ENCODE results near the gene DLK2.
"Not testable (repeated sequence)": the region's sequence is repeated elsewhere in the genome, so short reads cannot be mapped to it uniquely, and the experiment has no call there.

Gene DLK2

DNA sequence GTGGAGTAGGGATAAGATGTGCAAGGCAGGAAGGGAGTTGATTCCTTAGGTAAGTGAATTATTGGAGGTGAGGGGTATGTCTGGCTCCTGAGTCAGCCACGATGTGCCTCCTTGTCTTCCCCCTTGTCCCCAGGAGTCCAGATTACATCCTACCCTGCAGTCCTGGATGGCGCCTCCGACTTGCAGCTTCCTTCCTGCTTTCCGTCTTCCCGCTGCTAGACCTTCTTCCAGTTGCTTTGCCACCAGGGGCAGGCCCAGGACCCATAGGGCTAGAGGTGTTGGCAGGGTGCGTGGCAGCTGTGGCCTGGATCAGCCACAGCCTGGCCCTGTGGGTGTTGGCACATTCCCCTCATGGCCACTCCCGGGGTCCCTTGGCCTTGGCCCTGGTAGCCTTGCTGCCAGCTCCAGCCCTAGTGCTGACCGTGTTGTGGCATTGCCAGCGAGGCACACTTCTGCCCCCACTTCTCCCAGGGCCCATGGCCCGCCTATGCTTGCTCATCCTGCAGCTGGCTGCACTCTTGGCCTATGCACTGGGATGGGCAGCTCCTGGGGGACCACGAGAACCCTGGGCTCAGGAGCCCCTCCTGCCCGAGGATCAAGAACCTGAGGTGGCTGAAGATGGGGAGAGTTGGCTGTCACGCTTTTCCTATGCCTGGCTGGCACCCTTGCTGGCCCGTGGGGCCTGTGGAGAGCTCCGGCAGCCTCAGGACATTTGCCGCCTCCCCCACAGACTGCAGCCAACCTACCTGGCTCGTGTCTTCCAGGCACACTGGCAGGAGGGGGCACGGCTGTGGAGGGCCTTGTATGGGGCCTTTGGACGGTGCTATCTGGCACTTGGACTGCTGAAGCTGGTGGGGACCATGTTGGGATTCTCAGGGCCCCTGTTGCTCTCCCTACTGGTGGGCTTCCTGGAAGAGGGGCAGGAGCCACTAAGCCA, 23.1 kb downstream of the DLK2 start:
- DNase-seq: no peak
- intact Hi-C loops (cut with DNase I): no loop called here

GRCh38 chr6:43428874-43429273, 26.5 kb downstream of the DLK2 start:
- no peak for DNase-seq
- intact Hi-C loops (cut with DNase I): loop anchor here (10.0 kb wide), 1 partner anchor 54 kb away; no protein-coding TSS in a partner anchor

DNA sequence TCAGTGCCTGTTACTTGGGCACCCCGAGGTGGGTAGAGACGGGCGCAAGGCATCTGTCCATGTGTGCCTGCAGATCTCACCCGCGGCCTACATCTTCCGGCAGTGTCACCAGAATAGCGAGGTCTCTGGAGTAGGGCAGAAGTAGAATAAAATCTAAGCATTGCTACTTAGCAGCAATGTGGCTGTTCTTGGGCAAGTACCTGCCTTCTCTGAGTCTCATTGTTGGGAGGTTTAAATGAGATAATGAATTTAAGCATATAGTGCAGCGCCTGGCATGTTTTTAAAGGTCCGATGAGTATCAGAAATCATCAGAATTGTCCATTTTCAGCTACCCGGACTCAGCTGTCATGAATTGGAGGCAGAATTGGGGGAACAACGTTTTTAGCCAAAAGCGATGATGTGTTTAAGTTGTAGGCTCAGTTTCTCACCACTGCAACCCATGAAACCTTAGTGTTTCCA, 27.2 kb downstream of the DLK2 start:
- intact Hi-C loops (cut with DNase I): loop anchor here (10.0 kb wide), 1 partner anchor 53 kb away; no protein-coding TSS in a partner anchor
- DNase-seq: no peak

DNA sequence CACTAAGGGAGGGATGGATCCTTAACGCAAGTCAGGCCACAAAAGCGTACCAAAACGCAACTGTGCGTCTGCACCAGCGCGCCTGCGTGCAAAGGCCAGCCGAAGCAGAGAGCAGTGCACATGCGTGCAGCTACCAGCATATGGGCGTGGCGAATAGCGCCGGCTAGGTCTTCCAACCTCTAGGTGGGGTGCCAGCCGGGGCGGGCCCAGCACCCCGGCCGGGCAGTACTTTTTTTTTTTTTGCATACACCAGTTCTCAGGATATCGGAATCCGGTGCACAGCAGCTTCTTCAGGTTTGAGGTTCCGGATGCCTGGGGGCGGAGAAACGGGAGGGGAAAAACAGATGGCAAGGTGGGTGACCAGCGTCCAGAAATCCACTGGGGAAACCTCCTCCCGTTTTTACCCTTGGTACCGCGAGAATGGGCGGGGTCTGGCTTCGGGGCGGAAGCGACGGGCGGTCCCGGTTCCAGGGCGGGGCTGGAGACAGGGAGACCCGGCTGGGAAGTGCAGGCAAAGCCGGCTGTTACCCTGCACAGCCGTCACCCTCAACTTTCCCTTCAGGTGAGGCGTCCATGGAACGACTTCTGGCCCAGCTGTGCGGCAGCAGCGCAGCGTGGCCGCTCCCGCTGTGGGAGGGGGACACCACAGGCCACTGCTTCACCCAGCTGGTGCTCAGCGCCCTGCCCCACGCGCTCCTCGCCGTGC, 27.8 kb downstream of the DLK2 start, which contains the start of gene ABCC10:
TSS of gene ABCC10 (plus strand) at position 136 of the 706 bp plus-strand sequence. CDS start at position 574, 438 bp downstream.
- intact Hi-C loops (cut with DNase I): loop anchor here (10.0 kb wide), 1 partner anchor 53 kb away; no protein-coding TSS in a partner anchor

DNA sequence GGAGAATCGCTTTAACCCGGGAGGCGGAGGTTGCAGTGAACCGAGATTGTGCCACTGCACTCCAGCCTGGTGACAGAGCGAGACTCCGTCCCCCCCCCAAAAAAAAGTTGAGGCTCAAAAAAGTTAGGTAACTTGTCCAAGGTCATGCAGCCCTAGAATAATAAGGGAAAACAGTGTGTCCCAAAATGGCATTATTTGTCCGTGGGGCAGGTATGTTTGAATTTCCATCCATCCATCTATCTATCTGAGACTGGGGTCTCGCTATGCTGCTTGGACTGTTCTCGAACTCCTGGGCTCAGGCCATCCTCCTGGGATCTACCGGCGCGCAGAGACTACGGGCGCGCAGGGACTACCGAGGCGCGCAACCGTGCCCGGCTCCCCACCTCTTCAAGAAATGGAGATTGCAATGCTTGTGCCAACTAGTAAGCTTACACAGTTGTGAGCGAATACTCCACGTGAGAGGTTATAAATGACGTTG, 28.4 kb downstream of the DLK2 start:
- DNase-seq: no peak
- intact Hi-C loops (cut with DNase I): loop anchor here (10.0 kb wide), 1 partner anchor 52 kb away; no protein-coding TSS in a partner anchor

More for the DNA sequence above, 27.8 kb downstream of the DLK2 start, which contains the start of gene ABCC10:
- peak; percentile 87 to 99 (median 92) for DNase-seq

DNA sequence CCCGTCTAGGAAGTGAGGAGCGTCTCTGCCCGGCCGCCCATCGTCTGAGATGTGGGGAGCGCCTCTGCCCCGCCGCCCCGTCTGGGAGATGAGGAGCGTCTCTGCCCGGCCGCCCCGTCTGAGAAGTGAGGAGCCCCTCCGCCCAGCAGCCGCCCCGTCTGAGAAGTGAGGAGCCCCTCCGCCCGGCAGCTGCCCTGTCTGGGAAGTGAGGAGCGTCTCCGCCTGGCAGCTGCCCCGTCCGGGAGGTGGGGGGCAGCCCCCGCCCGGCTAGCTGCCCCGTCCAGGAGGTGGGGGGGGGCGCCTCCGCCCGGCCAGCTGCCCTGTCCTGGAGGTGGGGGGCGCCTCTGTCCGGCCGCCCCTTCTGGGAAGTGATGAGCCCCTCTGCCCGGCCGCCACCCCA, 30.3 kb downstream of the DLK2 start:
- intact Hi-C loops (cut with DNase I): loop anchor here (10.0 kb wide), 1 partner anchor 50 kb away; no protein-coding TSS in a partner anchor
- peak in 1 of 10 donors; percentile 48 for DNase-seq

- intact Hi-C loops (cut with DNase I): loop anchor here (10.0 kb wide), 1 partner anchor 47 kb away; no protein-coding TSS in a partner anchor
- DNase-seq: no peak
These were observed 33.5 kb downstream of the DLK2 start for GRCh38 chr6:43421831-43422230.

GRCh38 chr6:43420012-43420709, 35.2 kb downstream of the DLK2 start:
- intact Hi-C loops (cut with DNase I): loop anchor here (10.0 kb wide), 1 partner anchor 45 kb away; no protein-coding TSS in a partner anchor
- no peak for DNase-seq

- intact Hi-C loops (cut with DNase I): no loop called here
- DNase-seq: no peak
These were observed 38.4 kb downstream of the DLK2 start for GRCh38 chr6:43416935-43417334.

GRCh38 chr6:43415275-43415674, 40.1 kb downstream of the DLK2 start:
- intact Hi-C loops (cut with DNase I); DNase-seq: not testable (repeated sequence)

GRCh38 chr6:43413002-43413401, 42.3 kb downstream of the DLK2 start:
- intact Hi-C loops (cut with DNase I): no loop called here
- no peak for DNase-seq

DNA sequence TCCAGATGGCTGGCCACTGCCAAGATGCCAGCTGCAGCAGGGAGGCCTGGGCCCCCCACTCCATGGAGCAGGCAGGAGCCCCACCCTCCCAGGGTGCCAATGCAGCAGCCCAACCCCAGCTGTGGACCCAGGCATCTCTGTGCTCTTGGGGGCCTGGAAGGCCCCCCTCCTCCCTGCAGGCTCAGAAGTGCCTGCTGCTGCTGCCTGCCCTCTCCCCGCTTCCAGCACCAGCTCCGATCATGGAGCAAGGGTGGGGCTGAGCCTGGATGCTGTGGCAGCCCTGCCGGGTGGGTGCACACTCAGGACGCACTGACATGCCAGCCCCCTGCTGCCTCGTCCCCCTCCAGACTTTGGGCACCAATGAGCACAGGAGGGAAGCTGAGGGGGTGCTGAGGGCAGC, 42.8 kb downstream of the DLK2 start:
- intact Hi-C loops (cut with DNase I): no loop called here
- no peak for DNase-seq

GRCh38 chr6:43410776-43411175, 44.6 kb downstream of the DLK2 start:
- intact Hi-C loops (cut with DNase I): not testable (repeated sequence)

DNA sequence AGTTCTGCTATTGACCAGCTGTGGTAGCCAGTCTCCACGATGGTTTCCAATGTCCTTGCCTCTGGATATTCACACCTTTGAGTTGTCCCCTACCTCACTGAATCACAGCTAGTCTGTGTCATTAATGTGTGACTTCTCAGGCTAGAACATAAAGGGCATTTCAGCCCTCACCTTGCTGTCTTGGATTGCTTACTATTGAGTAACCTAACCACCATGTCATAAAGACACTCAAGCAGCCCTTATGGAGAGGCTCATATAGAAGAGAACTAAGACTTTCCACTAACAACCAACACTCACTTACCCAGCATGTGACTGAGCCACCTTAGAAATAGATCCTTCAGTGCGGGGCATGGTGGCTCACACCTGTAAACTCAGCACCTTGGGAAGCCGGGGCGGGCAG, 47.1 kb downstream of the DLK2 start:
- intact Hi-C loops (cut with DNase I): no loop called here
- no peak for DNase-seq

More at GRCh38 chr6:43410776-43411175, 44.6 kb downstream of the DLK2 start:
- DNase-seq: not testable (repeated sequence)

DNA sequence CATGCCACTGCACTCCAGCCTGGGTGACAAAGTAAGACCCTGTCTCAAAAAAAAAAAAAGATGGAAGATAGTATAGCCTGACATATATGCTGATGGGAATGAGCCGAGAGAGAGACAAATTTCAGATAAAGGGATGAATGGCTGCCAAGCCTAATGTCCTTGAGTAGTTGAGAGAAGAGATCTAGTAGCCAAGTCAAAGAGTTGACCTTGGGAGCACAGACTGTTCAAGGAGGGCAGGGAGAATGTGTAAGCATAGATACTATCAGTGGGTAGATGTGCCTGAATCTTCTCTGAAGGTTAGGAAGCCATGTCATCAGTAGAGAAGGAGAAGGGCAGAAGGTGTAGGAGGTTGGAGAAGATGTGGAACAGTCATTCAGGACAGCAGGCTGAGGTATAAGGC, 48.1 kb downstream of the DLK2 start:
- intact Hi-C loops (cut with DNase I): no loop called here
- DNase-seq: no peak

GRCh38 chr6:43405354-43405753, 50.0 kb downstream of the DLK2 start:
- DNase-seq: no peak
- intact Hi-C loops (cut with DNase I): no loop called here

DNA sequence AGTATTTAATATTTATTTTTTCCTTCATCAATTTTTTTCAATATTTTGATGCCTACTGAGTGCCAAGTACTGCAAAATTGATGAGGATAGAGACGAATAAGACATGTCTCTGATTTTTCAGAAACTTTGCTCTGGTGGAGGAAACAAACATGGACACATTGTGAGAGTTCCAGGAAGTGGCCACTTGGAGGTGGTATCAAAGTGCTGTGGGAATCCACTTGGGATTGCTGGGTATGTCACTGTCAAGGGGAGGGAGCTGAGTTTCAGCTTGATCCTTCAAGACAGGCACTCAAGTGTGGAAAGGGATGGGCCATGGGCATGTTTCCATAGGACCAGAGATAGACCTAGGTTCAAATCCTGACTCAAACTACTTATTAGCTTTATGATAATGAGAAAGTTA, 52.5 kb downstream of the DLK2 start:
- intact Hi-C loops (cut with DNase I): no loop called here
- DNase-seq: no peak

GRCh38 chr6:43401730-43402129, 53.6 kb downstream of the DLK2 start:
- peak in 3 of 10 donors; percentile 17 to 20 (median 19) for DNase-seq
- intact Hi-C loops (cut with DNase I): no loop called here

All from posterior cingulate gyrus (tissue), 11 donors.